Peyer's patch (tissue), 4 donors: ENCODE results near the gene CYP4F3. TPM values are rescaled to one million over a fixed set of nuclear protein-coding genes. Genes with fewer than 3 reads are reported as not detected.

Source experiments
- DNase-seq, 3 donors: peaks; one replicate each; pipeline ENCODE4 v3.0.0-alpha.2; 2017 to 2019
- H3K27ac ChIP-seq, 4 donors: fragments of 200-600 bp; sonication (generic); one replicate each; pipeline ENCODE4 v1.5.1; 2016 to 2019
- H3K27me3 ChIP-seq, 2 donors: fragments of 200-600 bp; sonication (generic); one replicate each; pipeline ENCODE4 v1.5.1; 2019
- H3K36me3 ChIP-seq, 3 donors: fragments of 200-600 bp; sonication (generic); one replicate each; pipeline ENCODE4 v1.5.1; 2016 to 2019
- H3K4me1 ChIP-seq, 4 donors: fragments of 200-600 bp; sonication (generic); one replicate each; pipeline ENCODE4 v1.5.1; 2016 to 2019
- H3K4me3 ChIP-seq, 4 donors: fragments of 200-600 bp; sonication (generic); 1 replicate in 3 of 4; 2 replicates in 1 of 4; pipeline ENCODE4 v1.5.1; 2016 to 2019; ENCODE audit warnings: mild to moderate bottlenecking in 1 of 4
- H3K9me3 ChIP-seq, 4 donors: fragments of 200-600 bp; sonication (generic); one replicate each; pipeline ENCODE4 v1.5.1; 2016 to 2019; ENCODE audit warnings: mild to moderate bottlenecking in 1 of 4
- POLR2A ChIP-seq, 2 donors: fragments of 450-650 bp; IDR thresholded peaks; one replicate each; pipeline ENCODE4 v1.5.1; 2017; ENCODE audit warnings: antibody characterized with exemption in 2 of 2, mild to moderate bottlenecking in 2 of 2, moderate library complexity in 2 of 2
- total RNA-seq, 4 donors: library from RNA; depleted of rRNA; stranded (reverse); fragments of >200 nt; gene quantifications; one replicate each; pipeline ENCODE4 v1.1.0, GENCODE V29; 2016
- TF ChIP-seq, protein P1 (sequence below), 6 experiments: fragments of 450-650 bp in 4 of 6; fragments of 200-600 bp in 2 of 6; sonication (generic) in 1 of 6; IDR thresholded peaks; one replicate each; pipeline ENCODE4 v1.5.1; 2017 to 2019; ENCODE audit warnings: antibody characterized with exemption in 6 of 6, mild to moderate bottlenecking in 3 of 6, moderate library complexity in 1 of 6

Gene CYP4F3
- total RNA-seq, 4 donors from 2014 or later = 23.9 to 164 (median 73.9) TPM

DNA sequence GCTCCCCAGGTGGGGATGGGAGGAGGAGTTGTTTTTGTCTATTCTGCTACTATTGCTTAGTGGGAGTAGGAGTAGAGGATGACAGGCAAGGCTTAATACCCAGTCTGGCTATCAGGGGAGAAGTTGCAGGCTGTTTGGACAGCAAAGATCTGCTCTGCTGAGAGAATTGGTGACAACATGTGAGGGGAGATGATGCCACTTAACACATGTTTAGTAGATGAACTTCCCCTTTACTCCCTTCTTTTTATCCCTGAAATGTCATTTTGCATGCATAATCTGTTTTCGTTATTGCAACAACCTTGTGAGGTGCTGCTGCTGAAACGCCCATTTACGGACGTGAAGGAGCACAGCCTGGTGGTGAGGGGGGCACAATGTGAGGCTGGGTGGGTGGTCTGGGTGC lies 29.2 kb downstream of the CYP4F3 start:
- no peak for DNase-seq
- H3K4me3 ChIP-seq = no peak overlapping the region
- peaks cover 0 to 4% (median 0%) of the 10 kb centered on the region in 4 donors for H3K4me1 ChIP-seq
- H3K36me3 ChIP-seq = no peaks in the 10 kb centered on the region
- H3K27me3 ChIP-seq = no peaks in the 10 kb centered on the region
- TF ChIP-seq, protein P1, sequence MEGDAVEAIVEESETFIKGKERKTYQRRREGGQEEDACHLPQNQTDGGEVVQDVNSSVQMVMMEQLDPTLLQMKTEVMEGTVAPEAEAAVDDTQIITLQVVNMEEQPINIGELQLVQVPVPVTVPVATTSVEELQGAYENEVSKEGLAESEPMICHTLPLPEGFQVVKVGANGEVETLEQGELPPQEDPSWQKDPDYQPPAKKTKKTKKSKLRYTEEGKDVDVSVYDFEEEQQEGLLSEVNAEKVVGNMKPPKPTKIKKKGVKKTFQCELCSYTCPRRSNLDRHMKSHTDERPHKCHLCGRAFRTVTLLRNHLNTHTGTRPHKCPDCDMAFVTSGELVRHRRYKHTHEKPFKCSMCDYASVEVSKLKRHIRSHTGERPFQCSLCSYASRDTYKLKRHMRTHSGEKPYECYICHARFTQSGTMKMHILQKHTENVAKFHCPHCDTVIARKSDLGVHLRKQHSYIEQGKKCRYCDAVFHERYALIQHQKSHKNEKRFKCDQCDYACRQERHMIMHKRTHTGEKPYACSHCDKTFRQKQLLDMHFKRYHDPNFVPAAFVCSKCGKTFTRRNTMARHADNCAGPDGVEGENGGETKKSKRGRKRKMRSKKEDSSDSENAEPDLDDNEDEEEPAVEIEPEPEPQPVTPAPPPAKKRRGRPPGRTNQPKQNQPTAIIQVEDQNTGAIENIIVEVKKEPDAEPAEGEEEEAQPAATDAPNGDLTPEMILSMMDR (IDR thresholded peaks at IDR 0.05) = no peak
- no peak for TF ChIP-seq POLR2A (IDR thresholded peaks at IDR 0.05)
- H3K27ac ChIP-seq = no peak overlapping the region
- H3K9me3 ChIP-seq = no peaks in the 10 kb centered on the region

GRCh38 chr19:15671237-15671821 lies 30.6 kb downstream of the CYP4F3 start:
- no peak overlapping the region for H3K4me3 ChIP-seq
- peaks cover 0 to 4% (median 0%) of the 10 kb centered on the region in 4 donors for H3K4me1 ChIP-seq
- H3K27ac ChIP-seq = peak overlapping the region in 2 of 4 donors; percentile 91 to 96
- H3K36me3 ChIP-seq = no peaks in the 10 kb centered on the region
- no peaks in the 10 kb centered on the region for H3K9me3 ChIP-seq
- no peak for DNase-seq
- H3K27me3 ChIP-seq = no peaks in the 10 kb centered on the region
- no peak for TF ChIP-seq POLR2A (IDR thresholded peaks at IDR 0.05)
- TF ChIP-seq, protein P1 (IDR thresholded peaks at IDR 0.05) = no peak

- H3K4me1 ChIP-seq = no peaks in the 10 kb centered on the region
- H3K4me3 ChIP-seq = no peak overlapping the region
- no peak for DNase-seq
- no peak for TF ChIP-seq POLR2A (IDR thresholded peaks at IDR 0.05)
- TF ChIP-seq, protein P1 (IDR thresholded peaks at IDR 0.05) = no peak
- H3K9me3 ChIP-seq = no peaks in the 10 kb centered on the region
- H3K27ac ChIP-seq = peak overlapping the region; percentile 38 to 96 (median 86)
- H3K36me3 ChIP-seq = no peaks in the 10 kb centered on the region
- H3K27me3 ChIP-seq = no peaks in the 10 kb centered on the region
Measured at GRCh38 chr19:15671891-15672579, 31.3 kb downstream of the CYP4F3 start.

GRCh38 chr19:15672580-15673175 lies 32.0 kb downstream of the CYP4F3 start, which contains the start of gene CYP4F12:
CYP4F12 (plus strand) TSS chr19:15673087; CDS start chr19:15673530, 443 bp downstream.
- Histone ChIP-seq H3K4me3 (peak within 1 kb of the TSS in 3 of 4 donors; percentile 29 to 62 (median 55)), H3K27ac (peak within 1 kb of the TSS; percentile 38 to 96 (median 86)), H3K9me3 (no peaks in the 10 kb centered on the region), H3K4me1 (no peaks in the 10 kb centered on the region), H3K27me3 (no peaks in the 10 kb centered on the region), H3K36me3 (no peaks in the 10 kb centered on the region)
- peak; percentile 38 to 98 (median 94) for DNase-seq
- peak; percentile 96 to 97 for TF ChIP-seq POLR2A (IDR thresholded peaks at IDR 0.05)
- TF ChIP-seq, protein P1 (IDR thresholded peaks at IDR 0.05) = no peak

DNA sequence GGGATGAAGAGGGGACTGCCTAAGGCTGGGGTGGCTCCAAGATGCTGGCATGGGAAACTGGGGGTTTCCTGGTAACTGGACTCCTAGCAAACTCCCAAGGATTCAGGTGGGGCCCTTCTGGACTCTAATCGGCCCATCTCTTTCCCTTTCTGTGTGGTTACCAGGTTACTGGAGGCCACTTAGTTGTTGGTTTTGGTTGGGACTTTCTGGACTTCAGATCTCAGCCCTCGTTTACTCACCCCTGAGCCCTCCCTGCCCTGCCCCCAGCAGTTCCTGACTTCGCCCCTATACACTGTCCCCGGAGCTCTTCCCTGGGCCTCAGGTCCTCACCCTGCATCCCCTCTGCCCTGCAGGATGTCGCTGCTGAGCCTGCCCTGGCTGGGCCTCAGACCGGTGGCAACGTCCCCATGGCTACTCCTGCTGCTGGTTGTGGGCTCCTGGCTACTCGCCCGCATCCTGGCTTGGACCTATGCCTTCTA lies 32.5 kb downstream of the CYP4F3 start:
- Histone ChIP-seq H3K4me3 (peak overlapping the region in 3 of 4 donors; percentile 29 to 62 (median 55)), H3K9me3 (no peaks in the 10 kb centered on the region), H3K4me1 (no peaks in the 10 kb centered on the region), H3K36me3 (peaks cover 0 to 3% (median 0%) of the 10 kb centered on the region in 3 donors), H3K27me3 (no peaks in the 10 kb centered on the region), H3K27ac (peak overlapping the region; percentile 38 to 96 (median 86))
- DNase-seq = peak in 1 of 3 donors; percentile 75
- TF ChIP-seq, protein P1 (IDR thresholded peaks at IDR 0.05) = peak in 1 of 6 experiments; percentile 19
- no peak for TF ChIP-seq POLR2A (IDR thresholded peaks at IDR 0.05)
